ENCODE measurements around the gene MINDY3.

Gene MINDY3

DNA sequence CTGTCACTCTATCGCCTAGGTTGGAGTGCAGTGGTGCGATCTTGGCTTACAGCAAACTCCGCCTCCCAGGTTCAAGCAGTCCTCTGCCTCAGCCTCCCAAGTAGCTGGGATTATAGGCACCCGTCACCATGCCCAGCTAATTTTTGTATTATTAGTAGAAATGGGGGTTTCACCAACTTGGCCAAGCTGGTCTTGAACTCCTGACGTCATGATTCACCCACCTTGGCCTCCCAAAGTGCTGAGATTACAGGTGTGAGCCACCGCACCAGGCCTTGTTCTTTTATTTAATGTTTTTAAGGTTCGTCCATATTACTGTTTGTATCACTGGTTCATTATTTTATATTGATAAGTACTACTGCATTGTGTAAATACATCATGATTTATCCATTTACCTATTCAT is 130.4 kb downstream of the MINDY3 start:
- DNase-seq = no peak
